OCI-LY1 (cell line): ENCODE data around the gene PKP3.

Experiments
- H2AFZ ChIP-seq: fragments of 200-600 bp; sonication (generic), shearing (Covaris generic); 2 replicates; pipeline ENCODE4 v1.6.0; 2014; ENCODE audit warnings: antibody characterized with exemption, mild to moderate bottlenecking, low read length
- H3F3A ChIP-seq: fragments of 200-600 bp; sonication (generic), shearing (Covaris generic); 2 replicates; pipeline ENCODE4 v1.6.0; 2014; ENCODE audit warnings: mild to moderate bottlenecking, antibody characterized with exemption, low read length, moderate library complexity; ENCODE audit not compliant: insufficient read depth
- H3K27ac ChIP-seq: fragments of 200-600 bp; sonication (generic); 2 replicates; pipeline ENCODE4 v1.5.1; 2014; ENCODE audit warnings: low read length, mixed run types, mild to moderate bottlenecking, low read depth; ENCODE audit not compliant: poor library complexity, severe bottlenecking
- H3K27me3 ChIP-seq: fragments of 200-600 bp; sonication (generic); 2 replicates; pipeline ENCODE4 v1.6.0; 2014; ENCODE audit warnings: antibody characterized with exemption, mild to moderate bottlenecking, low read length, moderate library complexity; ENCODE audit not compliant: insufficient read depth
- H3K36me3 ChIP-seq: fragments of 200-600 bp; sonication (generic); 2 replicates; pipeline ENCODE4 v1.6.1; 2014; ENCODE audit warnings: mild to moderate bottlenecking, antibody characterized with exemption, low read length, moderate library complexity, mixed read lengths; ENCODE audit not compliant: insufficient read depth
- H3K4me1 ChIP-seq: fragments of 200-600 bp; sonication (generic); 2 replicates; pipeline ENCODE4 v1.5.1; 2014; ENCODE audit warnings: mild to moderate bottlenecking, low read length, moderate library complexity; ENCODE audit not compliant: insufficient read depth, severe bottlenecking
- H3K4me2 ChIP-seq: fragments of 200-600 bp; sonication (generic), shearing (Covaris generic); 2 replicates; pipeline ENCODE4 v1.6.1; 2014; ENCODE audit warnings: low read length
- H3K4me3 ChIP-seq: fragments of 200-600 bp; sonication (generic); 2 replicates; pipeline ENCODE4 v1.5.1; 2014; ENCODE audit warnings: low read length, low read depth, mild to moderate bottlenecking, mixed read lengths; ENCODE audit not compliant: poor library complexity, severe bottlenecking
- H3K79me2 ChIP-seq: fragments of 200-600 bp; shearing (Covaris generic); 2 replicates; pipeline ENCODE4 v1.6.1; 2016; ENCODE audit warnings: mixed run types, low read length, mixed read lengths; ENCODE audit not compliant: insufficient read depth
- H3K9ac ChIP-seq: fragments of 200-600 bp; sonication (generic), shearing (Covaris generic); 2 replicates; pipeline ENCODE4 v1.6.1; 2014; ENCODE audit warnings: mild to moderate bottlenecking, low read length, mixed read lengths
- H3K9me2 ChIP-seq: fragments of 200-600 bp; sonication (generic), shearing (Covaris generic); 2 replicates; pipeline ENCODE4 v1.6.1; 2014; ENCODE audit warnings: low read depth, mild to moderate bottlenecking, low read length, mixed read lengths
- H3K9me3 ChIP-seq: fragments of 200-600 bp; shearing (Covaris generic); 2 replicates; pipeline ENCODE4 v1.6.1; 2014; ENCODE audit warnings: low read length, mixed read lengths
- H4K20me1 ChIP-seq: fragments of 200-600 bp; sonication (generic), shearing (Covaris generic); 2 replicates; pipeline ENCODE4 v1.6.0; 2016; ENCODE audit warnings: mild to moderate bottlenecking, low read length; ENCODE audit not compliant: insufficient read depth
- CTCF ChIP-seq: fragments of 200-600 bp; sonication (generic), shearing (Covaris generic); IDR thresholded peaks from 2 replicates; pipeline ENCODE4 v1.5.1; 2017; ENCODE audit warnings: mild to moderate bottlenecking, antibody characterized with exemption, low read length, moderate library complexity, mixed read lengths
- EZH2 ChIP-seq: fragments of 200-600 bp; sonication (generic), shearing (Covaris generic); IDR thresholded peaks from 2 replicates; pipeline ENCODE4 v1.8.0; 2017; ENCODE audit warnings: borderline replicate concordance, mixed run types, mild to moderate bottlenecking, antibody characterized with exemption, low read length, moderate library complexity, mixed read lengths

Gene PKP3

GRCh38 chr11:379205-380094 lies 14.6 kb upstream of the PKP3 start:
- Histone ChIP-seq H3K9me3 (no peaks in the 10 kb centered on the region), H3K79me2 (no peaks in the 10 kb centered on the region), H3K4me1 (no peaks in the 10 kb centered on the region), H3K27me3 (0 out of 2 replicates have a peak, but pooled peaks cover 5% of the 10 kb centered on the region), H3K4me2 (no peak overlapping the region), H3K36me3 (no peaks in the 10 kb centered on the region), H3F3A (no peaks in the 10 kb centered on the region), H3K9ac (no peak overlapping the region), H3K9me2 (no peaks in the 10 kb centered on the region), H3K4me3 (no peak overlapping the region), H2AFZ (no peak overlapping the region), H4K20me1 (no peaks in the 10 kb centered on the region), H3K27ac (no peak overlapping the region)
- TF ChIP-seq CTCF (no peak), EZH2 (no peak)

- Histone ChIP-seq H3K79me2 (no peaks in the 10 kb centered on the region), H3K9ac (no peak overlapping the region), H3K36me3 (no peaks in the 10 kb centered on the region), H3K4me3 (no peak overlapping the region), H4K20me1 (no peaks in the 10 kb centered on the region), H3K9me2 (no peaks in the 10 kb centered on the region), H3F3A (no peaks in the 10 kb centered on the region), H3K27ac (no peak overlapping the region), H3K4me1 (no peaks in the 10 kb centered on the region), H2AFZ (no peak overlapping the region), H3K9me3 (no peaks in the 10 kb centered on the region), H3K4me2 (no peak overlapping the region), H3K27me3 (0 out of 2 replicates have a peak, but pooled peaks cover 5% of the 10 kb centered on the region)
- no peak for TF ChIP-seq CTCF
- no peak for TF ChIP-seq EZH2
Measured at GRCh38 chr11:380095-380480, 13.9 kb upstream of the PKP3 start.

- Histone ChIP-seq H3K27me3 (0 out of 2 replicates have a peak, but pooled peaks cover 5% of the 10 kb centered on the region), H3K79me2 (no peaks in the 10 kb centered on the region), H3K27ac (no peak overlapping the region), H3K4me1 (no peaks in the 10 kb centered on the region), H3K4me3 (no peak overlapping the region), H2AFZ (no peak overlapping the region), H3K9me3 (no peaks in the 10 kb centered on the region), H4K20me1 (no peaks in the 10 kb centered on the region), H3K9me2 (no peaks in the 10 kb centered on the region), H3K36me3 (no peaks in the 10 kb centered on the region), H3F3A (no peaks in the 10 kb centered on the region), H3K9ac (no peak overlapping the region), H3K4me2 (no peak overlapping the region)
- TF ChIP-seq EZH2 = no peak
- no peak for TF ChIP-seq CTCF
Measured at GRCh38 chr11:380491-380890, 13.5 kb upstream of the PKP3 start.
